Chondrocyte (in vitro differentiated cells): Measurements from ENCODE around the gene ARL4D. TPM values are rescaled to one million over a fixed set of nuclear protein-coding genes. Genes with fewer than 3 reads are reported as not detected.

Source experiments
- DNase-seq: peaks from one replicate; pipeline ENCODE4 v3.0.0; 2021; ENCODE audit warnings: mixed read lengths, low spot score
- H3K27ac Mint-ChIP-seq: one replicate; pipeline ENCODE4 v1.8.0; 2021; ENCODE audit warnings: mild to moderate bottlenecking, moderate library complexity, mixed read lengths; ENCODE audit not compliant: unreplicated experiment
- H3K27me3 Mint-ChIP-seq: 2 replicates; pipeline ENCODE4 v1.8.0; 2021; ENCODE audit warnings: low read depth, mixed read lengths
- H3K36me3 Mint-ChIP-seq: 2 replicates; pipeline ENCODE4 v1.8.0; 2021; ENCODE audit warnings: low read depth, mixed read lengths
- H3K4me1 Mint-ChIP-seq: 2 replicates; pipeline ENCODE4 v1.8.0; 2021; ENCODE audit warnings: low read depth, mild to moderate bottlenecking, mixed read lengths
- H3K4me3 Mint-ChIP-seq: one replicate; pipeline ENCODE4 v1.8.0; 2021; ENCODE audit warnings: mild to moderate bottlenecking, moderate library complexity, mixed read lengths; ENCODE audit not compliant: unreplicated experiment
- H3K9me3 Mint-ChIP-seq: 2 replicates; pipeline ENCODE4 v1.8.0; 2021; ENCODE audit warnings: low read depth, mixed read lengths
- CTCF ChIP-seq: fragments of 200-600 bp; sonication (generic); IDR thresholded peaks from 2 replicates; pipeline ENCODE4 v1.5.0; 2021; ENCODE audit warnings: antibody characterized with exemption, mild to moderate bottlenecking, moderate library complexity
- total RNA-seq: library from RNA; stranded (reverse); gene quantifications from 3 replicates; pipeline ENCODE4 v1.2.1, GENCODE V29; 2021

Gene ARL4D
- total RNA-seq, 1 donor from 2014 or later: 37.5 TPM

- H3K9me3 Mint-ChIP-seq: no peaks in the 10 kb centered on the region
- DNase-seq: no peak
- TF ChIP-seq CTCF: no peak
- H3K36me3 Mint-ChIP-seq: peaks cover 2% of the 10 kb centered on the region
- no peaks in the 10 kb centered on the region for H3K27me3 Mint-ChIP-seq
- peaks cover 66% of the 10 kb centered on the region for H3K4me1 Mint-ChIP-seq
- H3K4me3 Mint-ChIP-seq: no peak overlapping the region
- H3K27ac Mint-ChIP-seq: peak overlapping the region; percentile 83
Measured at GRCh38 chr17:43406676-43407645, 8.2 kb downstream of the ARL4D start.

GRCh38 chr17:43409131-43409530 lies 10.3 kb downstream of the ARL4D start:
- TF ChIP-seq CTCF: no peak
- H3K36me3 Mint-ChIP-seq: no peaks in the 10 kb centered on the region
- peaks cover 58% of the 10 kb centered on the region for H3K4me1 Mint-ChIP-seq
- H3K27ac Mint-ChIP-seq: peak overlapping the region; percentile 65
- no peaks in the 10 kb centered on the region for H3K9me3 Mint-ChIP-seq
- H3K4me3 Mint-ChIP-seq: no peak overlapping the region
- DNase-seq: peak; percentile 5
- no peaks in the 10 kb centered on the region for H3K27me3 Mint-ChIP-seq

- peak; percentile 21 for DNase-seq
- Mint-ChIP-seq H3K4me1 (peaks cover 62% of the 10 kb centered on the region), H3K9me3 (no peaks in the 10 kb centered on the region), H3K4me3 (no peak overlapping the region), H3K27me3 (no peaks in the 10 kb centered on the region), H3K36me3 (no peaks in the 10 kb centered on the region), H3K27ac (peak overlapping the region; percentile 98)
- TF ChIP-seq CTCF: no peak
Measured at GRCh38 chr17:43410557-43411368, 12.0 kb downstream of the ARL4D start.

- Mint-ChIP-seq H3K4me3 (no peak overlapping the region), H3K9me3 (no peaks in the 10 kb centered on the region), H3K27ac (peak overlapping the region; percentile 98)
Measured at GRCh38 chr17:43411369-43411677, 12.5 kb downstream of the ARL4D start.

More at GRCh38 chr17:43411369-43411677, 12.5 kb downstream of the ARL4D start:
- Mint-ChIP-seq H3K27me3 (no peaks in the 10 kb centered on the region), H3K36me3 (no peaks in the 10 kb centered on the region), H3K4me1 (peaks cover 59% of the 10 kb centered on the region)
- DNase-seq: no peak
- TF ChIP-seq CTCF: no peak
